Activated naive CD8-positive, alpha-beta T cell treated with anti-CD3 and anti-CD28 coated beads for 36 hours (primary cell): ENCODE results near the gene MITF. TPM values are rescaled to one million over a fixed set of nuclear protein-coding genes. Genes with fewer than 3 reads are reported as not detected.
"Not testable (repeated sequence)": the region's sequence is repeated elsewhere in the genome, so short reads cannot be mapped to it uniquely, and the experiment has no call there.

Experiments
- DNase-seq: peaks from one replicate; pipeline ENCODE4 v3.0.0; 2021
- H3K27ac Mint-ChIP-seq: one replicate; pipeline ENCODE4 v1.8.0; 2022; ENCODE audit warnings: mild to moderate bottlenecking, moderate library complexity, mixed read lengths
- H3K27me3 Mint-ChIP-seq: one replicate; pipeline ENCODE4 v1.8.0; 2022; ENCODE audit warnings: mild to moderate bottlenecking, mixed read lengths
- H3K36me3 Mint-ChIP-seq: one replicate; pipeline ENCODE4 v1.8.0; 2021; ENCODE audit warnings: mild to moderate bottlenecking, mixed read lengths
- H3K4me1 Mint-ChIP-seq: one replicate; pipeline ENCODE4 v1.8.0; 2021; ENCODE audit warnings: mixed read lengths
- H3K4me3 Mint-ChIP-seq: one replicate; pipeline ENCODE4 v1.8.0; 2022; ENCODE audit warnings: mild to moderate bottlenecking, moderate library complexity, mixed read lengths
- H3K9me3 Mint-ChIP-seq: one replicate; pipeline ENCODE4 v1.8.0; 2022; ENCODE audit warnings: mixed read lengths
- total RNA-seq, 2 experiments: library from RNA; stranded (reverse); gene quantifications; one replicate each; pipeline ENCODE4 v1.2.3, GENCODE V29; 2021

MITF gene
- total RNA-seq, 2 experiments from 2014 or later, result 0.06 to 0.25 TPM

GRCh38 chr3:69893274-69893673 is 154.0 kb downstream of the MITF start:
- Mint-ChIP-seq H3K36me3 (no peaks in the 10 kb centered on the region), H3K4me1 (no peaks in the 10 kb centered on the region), H3K4me3 (no peak overlapping the region), H3K27me3 (peaks cover 6% of the 10 kb centered on the region), H3K27ac (no peak overlapping the region), H3K9me3 (no peaks in the 10 kb centered on the region)
- DNase-seq, result no peak

GRCh38 chr3:69896095-69896494 is 156.8 kb downstream of the MITF start:
- Mint-ChIP-seq H3K36me3 (no peaks in the 10 kb centered on the region), H3K27me3 (peaks cover 6% of the 10 kb centered on the region), H3K27ac (no peak overlapping the region), H3K4me1 (no peaks in the 10 kb centered on the region), H3K4me3 (no peak overlapping the region), H3K9me3 (no peaks in the 10 kb centered on the region)
- no peak for DNase-seq

GRCh38 chr3:69900331-69900730 is 161.1 kb downstream of the MITF start:
- H3K4me1 Mint-ChIP-seq, result no peaks in the 10 kb centered on the region
- H3K27ac Mint-ChIP-seq, result no peak overlapping the region
- no peaks in the 10 kb centered on the region for H3K9me3 Mint-ChIP-seq
- no peaks in the 10 kb centered on the region for H3K36me3 Mint-ChIP-seq
- no peak overlapping the region for H3K4me3 Mint-ChIP-seq
- peaks cover 8% of the 10 kb centered on the region for H3K27me3 Mint-ChIP-seq
- DNase-seq, result no peak

- H3K36me3 Mint-ChIP-seq, result no peaks in the 10 kb centered on the region
- no peak overlapping the region for H3K27ac Mint-ChIP-seq
- no peak overlapping the region for H3K4me3 Mint-ChIP-seq
- peaks cover 12% of the 10 kb centered on the region for H3K27me3 Mint-ChIP-seq
- no peaks in the 10 kb centered on the region for H3K4me1 Mint-ChIP-seq
- H3K9me3 Mint-ChIP-seq, result no peaks in the 10 kb centered on the region
- no peak for DNase-seq
Measured at GRCh38 chr3:69901802-69902201, 162.5 kb downstream of the MITF start.

- Mint-ChIP-seq H3K27me3 (peaks cover 12% of the 10 kb centered on the region), H3K4me3 (no peak overlapping the region), H3K9me3 (no peaks in the 10 kb centered on the region), H3K4me1 (no peaks in the 10 kb centered on the region), H3K27ac (no peak overlapping the region), H3K36me3 (no peaks in the 10 kb centered on the region)
- no peak for DNase-seq
Measured at GRCh38 chr3:69902386-69902785, 163.1 kb downstream of the MITF start.

- Mint-ChIP-seq H3K27me3 (peaks cover 14% of the 10 kb centered on the region), H3K4me3 (no peak overlapping the region), H3K36me3 (no peaks in the 10 kb centered on the region), H3K4me1 (no peaks in the 10 kb centered on the region), H3K27ac (no peak overlapping the region), H3K9me3 (peaks cover 3% of the 10 kb centered on the region)
- DNase-seq, result no peak
Measured at GRCh38 chr3:69906351-69906966, 167.2 kb downstream of the MITF start.

GRCh38 chr3:69907554-69907953 is 168.3 kb downstream of the MITF start:
- Mint-ChIP-seq H3K9me3 (peaks cover 3% of the 10 kb centered on the region), H3K4me1 (no peaks in the 10 kb centered on the region), H3K4me3 (no peak overlapping the region)

GRCh38 chr3:69909859-69910258 is 170.6 kb downstream of the MITF start:
- not testable (repeated sequence) for H3K4me1 Mint-ChIP-seq, H3K27ac Mint-ChIP-seq, H3K36me3 Mint-ChIP-seq, DNase-seq, H3K4me3 Mint-ChIP-seq, H3K9me3 Mint-ChIP-seq
- H3K27me3 Mint-ChIP-seq, result peaks cover 11% of the 10 kb centered on the region

More at GRCh38 chr3:69907554-69907953, 168.3 kb downstream of the MITF start:
- no peak for DNase-seq
- H3K27ac Mint-ChIP-seq, result no peak overlapping the region
- H3K36me3 Mint-ChIP-seq, result no peaks in the 10 kb centered on the region
- peaks cover 14% of the 10 kb centered on the region for H3K27me3 Mint-ChIP-seq

GRCh38 chr3:69913422-69913821 is 174.2 kb downstream of the MITF start:
- H3K36me3 Mint-ChIP-seq, result no peaks in the 10 kb centered on the region
- H3K27me3 Mint-ChIP-seq, result peaks cover 8% of the 10 kb centered on the region
- H3K4me1 Mint-ChIP-seq, result no peaks in the 10 kb centered on the region
- peaks cover 3% of the 10 kb centered on the region for H3K9me3 Mint-ChIP-seq
- no peak overlapping the region for H3K27ac Mint-ChIP-seq
- DNase-seq, result no peak
- H3K4me3 Mint-ChIP-seq, result no peak overlapping the region

- peaks cover 3% of the 10 kb centered on the region for H3K9me3 Mint-ChIP-seq
- H3K36me3 Mint-ChIP-seq, result no peaks in the 10 kb centered on the region
- H3K27ac Mint-ChIP-seq, result no peak overlapping the region
- H3K4me3 Mint-ChIP-seq, result no peak overlapping the region
- H3K27me3 Mint-ChIP-seq, result peaks cover 7% of the 10 kb centered on the region
- H3K4me1 Mint-ChIP-seq, result no peaks in the 10 kb centered on the region
- DNase-seq, result no peak
Measured at GRCh38 chr3:69914395-69914794, 175.1 kb downstream of the MITF start.

- H3K36me3 Mint-ChIP-seq, result no peaks in the 10 kb centered on the region
- peaks cover 3% of the 10 kb centered on the region for H3K9me3 Mint-ChIP-seq
- H3K27me3 Mint-ChIP-seq, result peaks cover 10% of the 10 kb centered on the region
- no peak overlapping the region for H3K4me3 Mint-ChIP-seq
- H3K27ac Mint-ChIP-seq, result no peak overlapping the region
- H3K4me1 Mint-ChIP-seq, result no peaks in the 10 kb centered on the region
- DNase-seq, result no peak
Measured at GRCh38 chr3:69915726-69916125, 176.5 kb downstream of the MITF start.

- H3K4me3 Mint-ChIP-seq, DNase-seq, H3K27me3 Mint-ChIP-seq, H3K36me3 Mint-ChIP-seq, H3K27ac Mint-ChIP-seq, H3K9me3 Mint-ChIP-seq, H3K4me1 Mint-ChIP-seq: not testable (repeated sequence)
Measured at GRCh38 chr3:69920009-69920408, 180.7 kb downstream of the MITF start.

GRCh38 chr3:69921651-69922050 is 182.4 kb downstream of the MITF start:
- no peaks in the 10 kb centered on the region for H3K36me3 Mint-ChIP-seq
- no peaks in the 10 kb centered on the region for H3K9me3 Mint-ChIP-seq
- no peak for DNase-seq
- peaks cover 10% of the 10 kb centered on the region for H3K27me3 Mint-ChIP-seq
- no peak overlapping the region for H3K4me3 Mint-ChIP-seq
- H3K27ac Mint-ChIP-seq, result no peak overlapping the region
- H3K4me1 Mint-ChIP-seq, result no peaks in the 10 kb centered on the region

- Mint-ChIP-seq H3K4me1 (no peaks in the 10 kb centered on the region), H3K36me3 (no peaks in the 10 kb centered on the region), H3K9me3 (no peaks in the 10 kb centered on the region), H3K27me3 (peaks cover 6% of the 10 kb centered on the region), H3K4me3 (no peak overlapping the region), H3K27ac (no peak overlapping the region)
- DNase-seq, result no peak
Measured at GRCh38 chr3:69922521-69923000, 183.3 kb downstream of the MITF start.

GRCh38 chr3:69925506-69925905 is 186.2 kb downstream of the MITF start:
- H3K4me1 Mint-ChIP-seq, result no peaks in the 10 kb centered on the region

GRCh38 chr3:69926385-69926784 is 187.1 kb downstream of the MITF start:
- H3K36me3 Mint-ChIP-seq, result no peaks in the 10 kb centered on the region

More at GRCh38 chr3:69925506-69925905, 186.2 kb downstream of the MITF start:
- no peaks in the 10 kb centered on the region for H3K9me3 Mint-ChIP-seq
- H3K27me3 Mint-ChIP-seq, result no peaks in the 10 kb centered on the region
- no peaks in the 10 kb centered on the region for H3K36me3 Mint-ChIP-seq
- H3K27ac Mint-ChIP-seq, result no peak overlapping the region
- DNase-seq, result no peak
- no peak overlapping the region for H3K4me3 Mint-ChIP-seq

More at GRCh38 chr3:69926385-69926784, 187.1 kb downstream of the MITF start:
- no peak for DNase-seq
- H3K4me1 Mint-ChIP-seq, result no peaks in the 10 kb centered on the region
- H3K27me3 Mint-ChIP-seq, result no peaks in the 10 kb centered on the region
- H3K27ac Mint-ChIP-seq, result no peak overlapping the region
- no peaks in the 10 kb centered on the region for H3K9me3 Mint-ChIP-seq
- no peak overlapping the region for H3K4me3 Mint-ChIP-seq
